Ovary (tissue), 9 donors: ENCODE data around the gene FAM13C. TPM values are rescaled to one million over a fixed set of nuclear protein-coding genes. Genes with fewer than 3 reads are reported as not detected.
"Not testable (repeated sequence)": the region's sequence is repeated elsewhere in the genome, so short reads cannot be mapped to it uniquely, and the experiment has no call there.

Source experiments
- DNase-seq, 5 donors: peaks; one replicate each; pipeline ENCODE4 v3.0.0-alpha.2; 2019 to 2020
- H3K27ac ChIP-seq, 2 donors: fragments of 200-600 bp; one replicate each; pipeline versions ENCODE4 v1.5.1 to v1.8.0; 2019 to 2022
- H3K27me3 ChIP-seq: fragments of 200-600 bp; one replicate; pipeline ENCODE4 v1.8.0; 2022
- H3K36me3 ChIP-seq: fragments of 200-600 bp; sonication (generic); one replicate; pipeline ENCODE4 v1.5.1; 2019
- H3K4me1 ChIP-seq: one replicate; pipeline ENCODE4 v1.8.1; 2013; ENCODE audit warnings: mild to moderate bottlenecking, moderate library complexity; ENCODE audit not compliant: insufficient read depth
- H3K4me3 ChIP-seq: fragments of 200-600 bp; sonication (generic); one replicate; pipeline ENCODE4 v1.5.1; 2017
- H3K9me3 ChIP-seq, 2 donors: fragments of 200-600 bp in 1 of 2; sonication (generic) in 1 of 2; one replicate each; pipeline versions ENCODE4 v1.5.1 to v1.8.1; 2013 to 2019; ENCODE audit warnings: mild to moderate bottlenecking in 1 of 2, moderate library complexity in 1 of 2
- CTCF ChIP-seq, 3 donors: fragments of 450-650 bp in 2 of 3; fragments of 200-600 bp in 1 of 3; IDR thresholded peaks; one replicate each; pipeline versions ENCODE4 v1.5.1 to v1.8.0; 2016 to 2022; ENCODE audit warnings: antibody characterized with exemption in 3 of 3, mild to moderate bottlenecking in 1 of 3
- EP300 ChIP-seq: sonication (generic); formaldehyde crosslinking; IDR thresholded peaks from one replicate; pipeline ENCODE4 v1.6.1; 2017; ENCODE audit warnings: antibody characterized with exemption
- POLR2A ChIP-seq: fragments of 450-650 bp; IDR thresholded peaks from one replicate; pipeline ENCODE4 v1.6.1; 2017; ENCODE audit warnings: antibody characterized with exemption, mild to moderate bottlenecking, moderate library complexity
- WGBS, 3 donors: extraction: QIAGEN DNeasy Blood & Tissue Kit in 1 of 3; methylation state at CpG; one replicate each; pipeline versions ENCODE4 v1.1.5 to v1.1.7; 2013 to 2017; 5-methylcytosine and 5-hydroxymethylcytosine counted together
- intact Hi-C, 4 donors: fragments of 100-400 bp; cut with DNase I; formaldehyde crosslinking; loops; one replicate each; pipeline versions ENCODE4 v1.11.0 to v1.15.1; 2022 to 2023
- polyA plus RNA-seq, 2 donors: library from polyadenylated mRNA; stranded (reverse); fragments of 200-250 nt in 1 of 2; fragments of 350-450 nt in 1 of 2; fragmentation: Illumina TruSeq in 1 of 2; extraction: RNeasy Lipid Tissue Mini Kit (QIAGEN cat#74804) in 1 of 2; gene quantifications; one replicate each; pipeline ENCODE4 v1.2.3, GENCODE V29; 2013 to 2014
- total RNA-seq, 7 donors: library from RNA; depleted of rRNA in 2 of 7; stranded (reverse); fragments of >200 nt in 2 of 7; fragmentation: NEBNext Ultra II Directional in 3 of 7; extraction: Animal tissue kit (Norgen Biotek cat#: 25700) in 3 of 7; gene quantifications; one replicate each; pipeline versions ENCODE4 v1.1.0 to v1.2.4, GENCODE V29; 2016 to 2023
- donor health status: DM: no; HTN: no; CAD: no; lungs with moderate emphysema.
- donor health status: DM: no; HTN: no; CAD: no.
- donor health status: Bipolar disorder and iron deficiency.
- donor health status: DM: yes; HTN: yes; CAD: no.
- donor health status: DM: no; HTN: no; CAD: no.
- donor health status: DM: yes; HTN: yes; CAD: no.

FAM13C gene
- total and polyA plus RNA-seq, 9 donors: 11.9 to 35.2 (median 20.2) TPM

- Histone ChIP-seq H3K9me3 (no peaks in the 10 kb centered on the region), H3K4me3 (no peak overlapping the region), H3K27ac (no peak overlapping the region), H3K27me3 (no peaks in the 10 kb centered on the region), H3K4me1 (no peaks in the 10 kb centered on the region), H3K36me3 (no peaks in the 10 kb centered on the region)
- WGBS, 3 donors: 96 to 98% (median 97%) methylated on average over 3 of the region's 3 CpGs
- DNase-seq: no peak
- TF ChIP-seq EP300 (no peak), POLR2A (no peak), CTCF (IDR thresholded peaks at IDR 0.05) (no peak)
- intact Hi-C loops: loop anchor here in 3 of 4 donors (5.0 to 10.0 kb wide), 3 partner anchors 332 to 339 kb away; no protein-coding TSS in a partner anchor
These were observed 119.4 kb downstream of the FAM13C start for GRCh38 chr10:59242991-59243390.

- no peaks in the 10 kb centered on the region for H3K9me3 ChIP-seq
- no peaks in the 10 kb centered on the region for H3K4me1 ChIP-seq
- TF ChIP-seq EP300 (no peak), CTCF (IDR thresholded peaks at IDR 0.05) (no peak), POLR2A (no peak)
- WGBS, 3 donors: 95 to 100% (median 96%) methylated on average over 1 of the region's 1 CpG
- no peaks in the 10 kb centered on the region for H3K36me3 ChIP-seq
- intact Hi-C loops: loop anchor here in 3 of 4 donors (5.0 to 10.0 kb wide), 3 partner anchors 333 to 340 kb away; no protein-coding TSS in a partner anchor
- no peak overlapping the region for H3K27ac ChIP-seq
- H3K27me3 ChIP-seq: no peaks in the 10 kb centered on the region
- no peak overlapping the region for H3K4me3 ChIP-seq
- no peak for DNase-seq
These were observed 120.3 kb downstream of the FAM13C start for GRCh38 chr10:59242057-59242456.

- no peaks in the 10 kb centered on the region for H3K9me3 ChIP-seq
- H3K4me1 ChIP-seq: no peaks in the 10 kb centered on the region
- peak in 1 of 5 donors; percentile 18 for DNase-seq
- no peaks in the 10 kb centered on the region for H3K27me3 ChIP-seq
- TF ChIP-seq POLR2A (peak; percentile 11), CTCF (IDR thresholded peaks at IDR 0.05) (peak; percentile 51 to 96 (median 79)), EP300 (no peak)
- no peak overlapping the region for H3K4me3 ChIP-seq
- intact Hi-C loops: loop anchor here in 3 of 4 donors (5.0 to 10.0 kb wide), 3 partner anchors 334 to 342 kb away; no protein-coding TSS in a partner anchor
- WGBS, 3 donors: 32 to 43% (median 39%) methylated on average over 2 of the region's 2 CpGs
- no peaks in the 10 kb centered on the region for H3K36me3 ChIP-seq
- H3K27ac ChIP-seq: no peak overlapping the region
These were observed 121.7 kb downstream of the FAM13C start for GRCh38 chr10:59240582-59241183.

GRCh38 chr10:59239108-59239507 lies 123.2 kb downstream of the FAM13C start:
- intact Hi-C loops: loop anchor here in 2 of 4 donors (10.0 kb wide), 2 partner anchors 284 to 386 kb away; no protein-coding TSS in a partner anchor
- H3K27me3 ChIP-seq, H3K4me3 ChIP-seq, H3K4me1 ChIP-seq, H3K27ac ChIP-seq, H3K36me3 ChIP-seq, DNase-seq, H3K9me3 ChIP-seq: not testable (repeated sequence)
- 43 to 91% (median 69%) methylated on average over 2 of the region's 2 CpGs for WGBS, 3 donors

GRCh38 chr10:59237775-59238174 lies 124.6 kb downstream of the FAM13C start:
- intact Hi-C loops: loop anchor here in 2 of 4 donors (10.0 kb wide), 2 partner anchors 283 to 387 kb away; no protein-coding TSS in a partner anchor
- no peak for DNase-seq
- H3K4me3 ChIP-seq: no peak overlapping the region
- no peaks in the 10 kb centered on the region for H3K27me3 ChIP-seq
- H3K9me3 ChIP-seq: no peaks in the 10 kb centered on the region
- TF ChIP-seq EP300: no peak
- no peak for TF ChIP-seq CTCF (IDR thresholded peaks at IDR 0.05)
- no peak for TF ChIP-seq POLR2A
- H3K27ac ChIP-seq: no peak overlapping the region
- no peaks in the 10 kb centered on the region for H3K36me3 ChIP-seq
- no peaks in the 10 kb centered on the region for H3K4me1 ChIP-seq
